HepG2 (cell line): ENCODE measurements around the gene QSER1. TPM values are rescaled to one million over a fixed set of nuclear protein-coding genes. Genes with fewer than 3 reads are reported as not detected.
A peak's percentile ranks its signal among the peaks of the same experiment; 100 is the strongest.

ENCODE experiments used
- ATF7-NPFF ChIP-seq: sonication (generic); formaldehyde crosslinking; IDR thresholded peaks from 2 replicates; pipeline ENCODE4 v1.8.1; 2023; ENCODE audit warnings: mild to moderate bottlenecking, low read depth, missing genetic modification reagents, moderate library complexity
- FOXA1 ChIP-seq, 2 experiments: fragments of 450-650 bp in 1 of 2; sonication (generic) in 1 of 2; formaldehyde crosslinking in 1 of 2; IDR thresholded peaks; 2 replicates each; pipeline versions ENCODE4 v1.4.0 to v1.6.1; 2016 to 2020; ENCODE audit warnings: missing genetic modification reagents in 1 of 2
- FOXO1 ChIP-seq: sonication (generic); formaldehyde crosslinking; IDR thresholded peaks from 2 replicates; pipeline ENCODE4 v1.4.0; 2020; ENCODE audit warnings: missing genetic modification reagents
- GRHL1 ChIP-seq: sonication (generic); formaldehyde crosslinking; conservative IDR thresholded peaks from 2 replicates; pipeline ENCODE4 v1.8.0; 2022; ENCODE audit warnings: missing genetic modification reagents
- HCFC1 ChIP-seq: fragments of 150-350 bp; IDR thresholded peaks from 2 replicates; pipeline ENCODE4 v1.6.1; 2014; ENCODE audit warnings: low read depth, low read length
- HMG20A ChIP-seq: IDR thresholded peaks from 2 replicates; pipeline ENCODE4 v1.6.1; 2016; ENCODE audit warnings: borderline replicate concordance
- KDM5A ChIP-seq: fragments of 200-600 bp; sonication (generic); IDR thresholded peaks from 2 replicates; pipeline ENCODE4 v1.7.0; 2018; ENCODE audit warnings: antibody characterized with exemption, mild to moderate bottlenecking, low read length, borderline replicate concordance
- MYNN ChIP-seq: sonication (generic); formaldehyde crosslinking; IDR thresholded peaks from 2 replicates; pipeline ENCODE4 v1.4.0; 2020; ENCODE audit warnings: mild to moderate bottlenecking, low read depth, missing genetic modification reagents
- PHF21A ChIP-seq: sonication (generic); formaldehyde crosslinking; IDR thresholded peaks from 2 replicates; pipeline ENCODE4 v1.5.0; 2020; ENCODE audit warnings: mild to moderate bottlenecking, missing genetic modification reagents
- SIN3B ChIP-seq: fragments of 150-350 bp; IDR thresholded peaks from 2 replicates; pipeline ENCODE4 v1.6.1; 2014; ENCODE audit warnings: low read length
- SNRNP70 ChIP-seq: fragments of 200-400 bp; formaldehyde crosslinking; IDR thresholded peaks from 2 replicates; pipeline ENCODE4 v1.6.1; 2017; ENCODE audit warnings: mild to moderate bottlenecking, low read depth, low read length, moderate library complexity
- TBP ChIP-seq: sonication (generic); formaldehyde crosslinking; IDR thresholded peaks from 2 replicates; pipeline ENCODE4 v1.5.0; 2020; ENCODE audit warnings: missing genetic modification reagents
- ZNF17 ChIP-seq: sonication (generic); formaldehyde crosslinking; IDR thresholded peaks from 2 replicates; pipeline ENCODE4 v1.5.0; 2020; ENCODE audit warnings: mild to moderate bottlenecking, missing genetic modification reagents
- ZNF317 ChIP-seq: sonication (generic); formaldehyde crosslinking; IDR thresholded peaks from 2 replicates; pipeline ENCODE4 v1.5.0; 2020; ENCODE audit warnings: mild to moderate bottlenecking, missing genetic modification reagents
- ZNF335 ChIP-seq: sonication (generic); formaldehyde crosslinking; IDR thresholded peaks from 2 replicates; pipeline ENCODE4 v1.4.0; 2020; ENCODE audit warnings: missing genetic modification reagents
- ZNF430 ChIP-seq: sonication (generic); formaldehyde crosslinking; IDR thresholded peaks from 2 replicates; pipeline ENCODE4 v1.9.0; 2021; ENCODE audit warnings: mild to moderate bottlenecking, missing genetic modification reagents
- ZNF432 ChIP-seq: sonication (generic); formaldehyde crosslinking; IDR thresholded peaks from 2 replicates; pipeline ENCODE4 v1.5.0; 2020; ENCODE audit warnings: missing genetic modification reagents, mild to moderate bottlenecking, borderline replicate concordance
- ZNF446 ChIP-seq: sonication (generic); formaldehyde crosslinking; IDR thresholded peaks from 2 replicates; pipeline ENCODE4 v1.5.0; 2020; ENCODE audit warnings: mild to moderate bottlenecking, missing genetic modification reagents
- ZNF7 ChIP-seq: IDR thresholded peaks from 2 replicates; pipeline ENCODE4 v1.6.1; 2016; ENCODE audit warnings: missing biosample characterization, missing genetic modification reagents
- ZNF761 ChIP-seq: sonication (generic); formaldehyde crosslinking; conservative IDR thresholded peaks from 2 replicates; pipeline ENCODE4 v1.4.0; 2020; ENCODE audit warnings: mild to moderate bottlenecking, missing genetic modification reagents
- ZNF776 ChIP-seq: sonication (generic); formaldehyde crosslinking; IDR thresholded peaks from 2 replicates; pipeline ENCODE4 v1.4.0; 2020; ENCODE audit warnings: mild to moderate bottlenecking, missing genetic modification reagents
- polyA plus RNA-seq, 8 experiments: library from polyadenylated mRNA; depleted of rRNA in 3 of 8; stranded (reverse) in 7 of 8; unstranded in 1 of 8; fragments of >200 nt; fragmentation: Illumina TruSeq in 4 of 8; extraction: Trizol in 4 of 8; gene quantifications; 2 replicates each; pipeline versions ENCODE4 v1.2.1 to v1.2.3, GENCODE V29; 2011 to 2016; ENCODE audit warnings: low read depth in 4 of 8, missing spikeins in 1 of 8, mixed read lengths in 1 of 8; ENCODE audit not compliant: insufficient read depth in 1 of 8
- total RNA-seq, 5 experiments: library from RNA; depleted of rRNA; stranded (reverse); fragments of >200 nt; fragmentation: Illumina TruSeq; extraction: Trizol; gene quantifications; 2 replicates each; pipeline ENCODE4 v1.2.3, GENCODE V29; 2016; ENCODE audit warnings: low read depth in 1 of 5
- TF ChIP-seq, protein P1 (sequence below): sonication (generic); formaldehyde crosslinking; IDR thresholded peaks from 2 replicates; pipeline ENCODE4 v1.5.0; 2020; ENCODE audit warnings: mild to moderate bottlenecking, missing genetic modification reagents, borderline replicate concordance

Gene QSER1
- total and polyA plus RNA-seq, 2 of the 13 experiments (the other 11 are each of a cell fraction or from before 2014, with no cell fraction given) = 8.9 to 17.3 TPM

GRCh38 chr11:32892355-32893092 lies at the start of gene QSER1 (continued):
- TF ChIP-seq ZNF317 (CRISPR knock-in tag) (no peak), SNRNP70 (no peak), HCFC1 (no peak), ZNF776 (CRISPR knock-in tag) (peak; percentile 40; the same call in 1 of the 2 replicates), SIN3B (no peak), ZNF430 (CRISPR knock-in tag) (0 out of 2 replicates have a peak, but pooled peaks have one; percentile 21), HMG20A (CRISPR knock-in tag) (no peak), MYNN (CRISPR knock-in tag) (no peak), ZNF432 (CRISPR knock-in tag) (no peak), ZNF17 (CRISPR knock-in tag) (no peak), FOXA1 (IDR thresholded peaks at IDR 0.05) (no peak), FOXA1 (CRISPR knock-in tag; IDR thresholded peaks at IDR 0.05) (no peak), ZNF7 (CRISPR knock-in tag) (no peak), ZNF446 (CRISPR knock-in tag) (peak; percentile 80; the same call in 1 of the 2 replicates), KDM5A (no peak), ZNF761 (CRISPR knock-in tag) (no peak), TBP (CRISPR knock-in tag) (no peak), ZNF335 (CRISPR knock-in tag) (no peak), FOXO1 (CRISPR knock-in tag) (no peak), ATF7-NPFF (CRISPR knock-in tag) (no peak; the same call in 1 of the 2 replicates), PHF21A (CRISPR knock-in tag) (no peak), GRHL1 (CRISPR knock-in tag) (no peak)
- TF ChIP-seq, protein P1, sequence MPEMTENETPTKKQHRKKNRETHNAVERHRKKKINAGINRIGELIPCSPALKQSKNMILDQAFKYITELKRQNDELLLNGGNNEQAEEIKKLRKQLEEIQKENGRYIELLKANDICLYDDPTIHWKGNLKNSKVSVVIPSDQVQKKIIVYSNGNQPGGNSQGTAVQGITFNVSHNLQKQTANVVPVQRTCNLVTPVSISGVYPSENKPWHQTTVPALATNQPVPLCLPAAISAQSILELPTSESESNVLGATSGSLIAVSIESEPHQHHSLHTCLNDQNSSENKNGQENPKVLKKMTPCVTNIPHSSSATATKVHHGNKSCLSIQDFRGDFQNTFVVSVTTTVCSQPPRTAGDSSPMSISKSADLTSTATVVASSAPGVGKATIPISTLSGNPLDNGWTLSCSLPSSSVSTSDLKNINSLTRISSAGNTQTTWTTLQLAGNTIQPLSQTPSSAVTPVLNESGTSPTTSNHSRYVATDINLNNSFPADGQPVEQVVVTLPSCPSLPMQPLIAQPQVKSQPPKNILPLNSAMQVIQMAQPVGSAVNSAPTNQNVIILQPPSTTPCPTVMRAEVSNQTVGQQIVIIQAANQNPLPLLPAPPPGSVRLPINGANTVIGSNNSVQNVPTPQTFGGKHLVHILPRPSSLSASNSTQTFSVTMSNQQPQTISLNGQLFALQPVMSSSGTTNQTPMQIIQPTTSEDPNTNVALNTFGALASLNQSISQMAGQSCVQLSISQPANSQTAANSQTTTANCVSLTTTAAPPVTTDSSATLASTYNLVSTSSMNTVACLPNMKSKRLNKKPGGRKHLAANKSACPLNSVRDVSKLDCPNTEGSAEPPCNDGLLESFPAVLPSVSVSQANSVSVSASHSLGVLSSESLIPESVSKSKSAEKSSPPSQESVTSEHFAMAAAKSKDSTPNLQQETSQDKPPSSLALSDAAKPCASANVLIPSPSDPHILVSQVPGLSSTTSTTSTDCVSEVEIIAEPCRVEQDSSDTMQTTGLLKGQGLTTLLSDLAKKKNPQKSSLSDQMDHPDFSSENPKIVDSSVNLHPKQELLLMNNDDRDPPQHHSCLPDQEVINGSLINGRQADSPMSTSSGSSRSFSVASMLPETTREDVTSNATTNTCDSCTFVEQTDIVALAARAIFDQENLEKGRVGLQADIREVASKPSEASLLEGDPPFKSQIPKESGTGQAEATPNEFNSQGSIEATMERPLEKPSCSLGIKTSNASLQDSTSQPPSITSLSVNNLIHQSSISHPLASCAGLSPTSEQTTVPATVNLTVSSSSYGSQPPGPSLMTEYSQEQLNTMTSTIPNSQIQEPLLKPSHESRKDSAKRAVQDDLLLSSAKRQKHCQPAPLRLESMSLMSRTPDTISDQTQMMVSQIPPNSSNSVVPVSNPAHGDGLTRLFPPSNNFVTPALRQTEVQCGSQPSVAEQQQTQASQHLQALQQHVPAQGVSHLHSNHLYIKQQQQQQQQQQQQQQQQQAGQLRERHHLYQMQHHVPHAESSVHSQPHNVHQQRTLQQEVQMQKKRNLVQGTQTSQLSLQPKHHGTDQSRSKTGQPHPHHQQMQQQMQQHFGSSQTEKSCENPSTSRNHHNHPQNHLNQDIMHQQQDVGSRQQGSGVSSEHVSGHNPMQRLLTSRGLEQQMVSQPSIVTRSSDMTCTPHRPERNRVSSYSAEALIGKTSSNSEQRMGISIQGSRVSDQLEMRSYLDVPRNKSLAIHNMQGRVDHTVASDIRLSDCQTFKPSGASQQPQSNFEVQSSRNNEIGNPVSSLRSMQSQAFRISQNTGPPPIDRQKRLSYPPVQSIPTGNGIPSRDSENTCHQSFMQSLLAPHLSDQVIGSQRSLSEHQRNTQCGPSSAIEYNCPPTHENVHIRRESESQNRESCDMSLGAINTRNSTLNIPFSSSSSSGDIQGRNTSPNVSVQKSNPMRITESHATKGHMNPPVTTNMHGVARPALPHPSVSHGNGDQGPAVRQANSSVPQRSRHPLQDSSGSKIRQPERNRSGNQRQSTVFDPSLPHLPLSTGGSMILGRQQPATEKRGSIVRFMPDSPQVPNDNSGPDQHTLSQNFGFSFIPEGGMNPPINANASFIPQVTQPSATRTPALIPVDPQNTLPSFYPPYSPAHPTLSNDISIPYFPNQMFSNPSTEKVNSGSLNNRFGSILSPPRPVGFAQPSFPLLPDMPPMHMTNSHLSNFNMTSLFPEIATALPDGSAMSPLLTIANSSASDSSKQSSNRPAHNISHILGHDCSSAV = no peak
